Activated T-helper 17 cell treated with anti-CD3 and anti-CD28 coated beads, Interleukin-2, amount 50 U/mL, for 72 hours (primary cell): Measurements from ENCODE around the gene SCRT2. TPM values are rescaled to one million over a fixed set of nuclear protein-coding genes. Genes with fewer than 3 reads are reported as not detected.
"Not testable (repeated sequence)": the region's sequence is repeated elsewhere in the genome, so short reads cannot be mapped to it uniquely, and the experiment has no call there.

Experiments
- ATAC-seq: fragments of 150-1000 bp; cut with Tn5 transposase; replicated peaks from 2 replicates; pipeline ENCODE4 v1.10.0; 2021; ENCODE audit warnings: mild to moderate bottlenecking, moderate library complexity
- H3K27ac Mint-ChIP-seq: one replicate; pipeline ENCODE4 v1.8.0; 2022; ENCODE audit warnings: mixed read lengths
- H3K27me3 Mint-ChIP-seq: one replicate; pipeline ENCODE4 v1.8.0; 2022; ENCODE audit warnings: mixed read lengths
- H3K36me3 Mint-ChIP-seq: one replicate; pipeline ENCODE4 v1.8.0; 2022; ENCODE audit warnings: low read depth, mild to moderate bottlenecking, mixed read lengths
- H3K4me1 Mint-ChIP-seq: one replicate; pipeline ENCODE4 v1.8.0; 2022; ENCODE audit warnings: mixed read lengths
- H3K4me3 Mint-ChIP-seq: one replicate; pipeline ENCODE4 v1.8.0; 2022; ENCODE audit warnings: mild to moderate bottlenecking, mixed read lengths
- H3K9me3 Mint-ChIP-seq: one replicate; pipeline ENCODE4 v1.8.0; 2022; ENCODE audit warnings: mixed read lengths
- total RNA-seq, 2 donors: library from RNA; stranded (reverse); gene quantifications; one replicate each; pipeline ENCODE4 v1.2.3, GENCODE V29; 2022

SCRT2 gene
- total RNA-seq, 2 donors from 2014 or later, result not detected

- Mint-ChIP-seq H3K4me1 (no peaks in the 10 kb centered on the region), H3K9me3 (no peaks in the 10 kb centered on the region), H3K4me3 (no peak overlapping the region), H3K27me3 (peaks cover 36% of the 10 kb centered on the region), H3K27ac (no peak overlapping the region), H3K36me3 (no peaks in the 10 kb centered on the region)
- no peak for ATAC-seq
Observed at GRCh38 chr20:708956-709355, 33.4 kb upstream of the SCRT2 start.

- Mint-ChIP-seq H3K27me3 (peaks cover 30% of the 10 kb centered on the region), H3K4me1 (no peaks in the 10 kb centered on the region), H3K27ac (no peak overlapping the region), H3K9me3 (no peaks in the 10 kb centered on the region), H3K36me3 (no peaks in the 10 kb centered on the region), H3K4me3 (no peak overlapping the region)
- no peak for ATAC-seq
Observed at GRCh38 chr20:707451-708110, 32.0 kb upstream of the SCRT2 start.

GRCh38 chr20:706366-706885 lies 30.8 kb upstream of the SCRT2 start:
- ATAC-seq, result no peak
- H3K4me1 Mint-ChIP-seq, result no peaks in the 10 kb centered on the region
- H3K27me3 Mint-ChIP-seq, result peaks cover 24% of the 10 kb centered on the region

DNA sequence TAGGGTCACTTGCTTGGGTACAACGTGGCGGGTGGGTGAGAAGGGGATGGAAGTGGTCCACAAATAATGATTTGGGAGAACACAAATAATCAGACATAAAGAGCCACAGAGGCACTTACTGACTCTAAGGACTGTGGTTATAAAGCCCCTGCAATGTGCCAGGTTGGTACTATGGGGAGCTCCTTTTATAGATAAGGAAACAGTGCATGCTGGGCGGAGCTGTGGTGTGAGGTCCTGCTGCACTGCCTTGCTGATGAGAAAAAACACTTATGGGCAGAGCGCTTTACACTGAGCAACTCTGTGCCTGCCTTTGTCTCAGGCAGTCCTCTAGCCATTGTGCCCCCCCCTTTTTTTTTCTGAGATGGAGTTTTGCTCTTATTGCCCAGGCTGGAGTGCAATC lies 29.1 kb upstream of the SCRT2 start:
- Mint-ChIP-seq H3K4me3 (no peak overlapping the region), H3K36me3 (no peaks in the 10 kb centered on the region), H3K27me3 (peaks cover 24% of the 10 kb centered on the region), H3K27ac (no peak overlapping the region), H3K4me1 (no peaks in the 10 kb centered on the region), H3K9me3 (no peaks in the 10 kb centered on the region)
- ATAC-seq, result no peak

More at GRCh38 chr20:706366-706885, 30.8 kb upstream of the SCRT2 start:
- Mint-ChIP-seq H3K36me3 (no peaks in the 10 kb centered on the region), H3K4me3 (no peak overlapping the region), H3K27ac (no peak overlapping the region), H3K9me3 (no peaks in the 10 kb centered on the region)

DNA sequence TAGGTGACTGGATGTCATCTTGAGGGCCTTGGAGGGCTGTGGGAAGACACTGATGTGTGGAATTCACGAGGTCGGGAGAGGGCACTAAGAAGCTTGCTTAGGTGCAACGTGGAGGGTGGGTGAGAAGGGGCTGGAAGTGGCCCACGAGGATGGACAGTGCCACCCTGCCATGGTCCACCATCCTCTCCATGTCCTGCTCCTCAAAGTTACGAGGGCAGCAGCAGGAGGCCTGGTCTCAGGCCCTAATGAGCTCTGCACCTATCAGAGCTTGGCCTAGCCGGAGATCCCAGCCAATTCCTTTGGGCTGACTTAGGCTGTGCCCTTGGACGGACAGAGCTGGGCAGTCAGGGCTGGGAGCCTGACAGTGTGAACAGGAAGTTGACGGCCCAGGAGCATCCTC lies 27.8 kb upstream of the SCRT2 start:
- H3K9me3 Mint-ChIP-seq, result no peaks in the 10 kb centered on the region

DNA sequence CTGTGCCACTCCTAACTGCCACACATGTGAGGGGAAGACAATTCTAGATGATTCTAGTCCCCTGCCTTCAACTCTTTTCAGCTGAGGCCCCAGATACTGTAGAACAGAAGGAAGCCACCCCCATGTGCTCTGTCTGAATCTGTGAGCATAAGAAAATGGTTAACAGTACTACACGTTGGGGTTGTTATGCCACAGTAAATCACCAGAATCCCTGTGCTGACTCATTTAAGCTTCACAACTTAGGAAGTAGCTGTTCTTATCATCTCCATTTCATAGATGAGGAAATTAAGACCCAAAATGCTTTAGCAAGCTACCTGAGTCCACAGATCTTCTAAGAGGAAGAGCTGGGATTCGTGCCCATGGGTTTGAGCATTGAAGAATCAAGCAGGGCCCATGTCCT lies 27.4 kb upstream of the SCRT2 start:
- Mint-ChIP-seq H3K27ac (no peak overlapping the region), H3K27me3 (peaks cover 20% of the 10 kb centered on the region), H3K4me3 (no peak overlapping the region), H3K9me3 (no peaks in the 10 kb centered on the region), H3K36me3 (no peaks in the 10 kb centered on the region), H3K4me1 (no peaks in the 10 kb centered on the region)
- ATAC-seq, result no peak

More for the DNA sequence above, 27.8 kb upstream of the SCRT2 start:
- Mint-ChIP-seq H3K36me3 (no peaks in the 10 kb centered on the region), H3K4me1 (no peaks in the 10 kb centered on the region), H3K4me3 (no peak overlapping the region), H3K27ac (no peak overlapping the region), H3K27me3 (peaks cover 16% of the 10 kb centered on the region)
- ATAC-seq, result no peak

- no peaks in the 10 kb centered on the region for H3K9me3 Mint-ChIP-seq
- no peak overlapping the region for H3K4me3 Mint-ChIP-seq
- no peaks in the 10 kb centered on the region for H3K4me1 Mint-ChIP-seq
- H3K27ac Mint-ChIP-seq, result no peak overlapping the region
- no peak for ATAC-seq
- no peaks in the 10 kb centered on the region for H3K36me3 Mint-ChIP-seq
- peaks cover 23% of the 10 kb centered on the region for H3K27me3 Mint-ChIP-seq
Observed at GRCh38 chr20:701401-702129, 26.0 kb upstream of the SCRT2 start.

DNA sequence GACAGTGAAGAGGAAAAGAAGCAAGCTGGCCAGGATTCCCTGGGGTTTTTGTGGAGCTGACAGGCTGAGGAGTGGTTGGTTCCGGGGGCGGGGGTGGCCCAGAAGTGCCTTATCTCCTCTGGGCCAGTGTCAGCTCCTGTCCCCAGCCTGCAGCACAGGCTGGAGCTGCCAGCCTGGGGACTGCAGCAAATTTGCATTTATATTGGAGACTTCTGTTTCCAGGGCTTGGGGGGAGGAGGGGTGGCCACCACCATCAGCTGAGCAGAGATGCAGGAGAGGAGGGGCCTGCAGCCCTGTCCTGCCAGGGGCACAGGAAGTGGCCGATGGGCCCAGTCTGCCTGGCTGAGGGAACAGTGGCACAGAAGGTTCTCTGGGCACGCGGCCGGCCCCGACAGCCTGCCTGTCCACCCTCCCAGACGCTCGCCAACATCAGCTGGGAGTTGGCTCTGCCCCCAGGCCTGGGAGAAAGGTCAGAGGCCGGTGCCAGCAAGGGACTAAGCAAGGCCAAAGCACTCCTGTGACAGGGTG lies 24.3 kb upstream of the SCRT2 start:
- no peaks in the 10 kb centered on the region for H3K9me3 Mint-ChIP-seq
- no peaks in the 10 kb centered on the region for H3K4me1 Mint-ChIP-seq
- H3K27ac Mint-ChIP-seq, result no peak overlapping the region
- H3K27me3 Mint-ChIP-seq, result peaks cover 17% of the 10 kb centered on the region
- no peaks in the 10 kb centered on the region for H3K36me3 Mint-ChIP-seq
- H3K4me3 Mint-ChIP-seq, result no peak overlapping the region
- no peak for ATAC-seq

DNA sequence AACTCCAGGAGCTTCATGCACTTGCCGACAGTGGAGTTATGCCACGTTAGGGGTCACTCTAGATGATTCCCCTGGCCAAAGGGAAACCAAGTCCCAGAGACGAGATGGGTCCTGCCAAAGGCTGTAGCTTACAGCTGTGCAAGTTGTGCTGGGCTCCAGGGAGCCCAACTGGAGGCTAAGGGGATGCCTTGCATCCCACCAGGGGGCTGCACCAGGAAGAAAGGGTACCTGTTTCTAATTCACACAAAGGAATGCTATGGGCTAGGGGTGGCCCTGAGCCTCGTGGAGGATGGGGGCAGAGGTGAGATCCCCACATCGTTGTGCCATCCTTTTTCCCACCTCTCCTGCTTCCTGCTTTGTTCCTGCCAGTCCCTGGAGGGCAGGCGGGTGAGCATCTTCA lies 23.7 kb upstream of the SCRT2 start:
- Mint-ChIP-seq H3K4me3 (no peak overlapping the region), H3K36me3 (no peaks in the 10 kb centered on the region)
- no peak for ATAC-seq

GRCh38 chr20:698276-698675 lies 22.7 kb upstream of the SCRT2 start:
- no peak for ATAC-seq
- H3K4me1 Mint-ChIP-seq, result no peaks in the 10 kb centered on the region
- H3K27me3 Mint-ChIP-seq, result peaks cover 17% of the 10 kb centered on the region
- no peak overlapping the region for H3K4me3 Mint-ChIP-seq
- H3K27ac Mint-ChIP-seq, result no peak overlapping the region
- H3K9me3 Mint-ChIP-seq, result no peaks in the 10 kb centered on the region
- no peaks in the 10 kb centered on the region for H3K36me3 Mint-ChIP-seq

More for the DNA sequence above, 23.7 kb upstream of the SCRT2 start:
- Mint-ChIP-seq H3K4me1 (no peaks in the 10 kb centered on the region), H3K27me3 (peaks cover 17% of the 10 kb centered on the region), H3K9me3 (no peaks in the 10 kb centered on the region), H3K27ac (no peak overlapping the region)

DNA sequence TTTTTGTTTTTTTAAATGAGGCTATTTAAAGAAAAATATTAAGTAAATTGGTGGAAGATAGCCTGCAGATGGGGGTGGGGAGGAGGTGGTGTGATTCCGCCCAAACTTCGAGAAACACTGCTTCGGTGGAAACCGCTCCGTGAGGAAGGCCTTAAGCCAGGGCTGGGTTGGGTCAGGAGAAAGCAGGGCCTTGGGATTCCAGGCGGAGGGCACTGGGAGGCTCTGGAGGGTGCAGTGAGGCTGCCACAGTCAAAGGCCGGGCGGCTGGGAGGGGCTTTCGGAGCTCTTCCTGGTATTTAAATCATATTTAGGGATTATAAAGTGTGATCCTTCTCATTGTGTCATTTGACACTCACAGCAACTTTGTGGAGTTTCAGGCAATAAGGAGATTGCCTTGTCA lies 22.2 kb upstream of the SCRT2 start:
- peaks cover 17% of the 10 kb centered on the region for H3K27me3 Mint-ChIP-seq
- H3K4me3 Mint-ChIP-seq, result no peak overlapping the region
- H3K36me3 Mint-ChIP-seq, result no peaks in the 10 kb centered on the region
- H3K4me1 Mint-ChIP-seq, result no peaks in the 10 kb centered on the region
- no peaks in the 10 kb centered on the region for H3K9me3 Mint-ChIP-seq
- H3K27ac Mint-ChIP-seq, result no peak overlapping the region
- no peak for ATAC-seq

DNA sequence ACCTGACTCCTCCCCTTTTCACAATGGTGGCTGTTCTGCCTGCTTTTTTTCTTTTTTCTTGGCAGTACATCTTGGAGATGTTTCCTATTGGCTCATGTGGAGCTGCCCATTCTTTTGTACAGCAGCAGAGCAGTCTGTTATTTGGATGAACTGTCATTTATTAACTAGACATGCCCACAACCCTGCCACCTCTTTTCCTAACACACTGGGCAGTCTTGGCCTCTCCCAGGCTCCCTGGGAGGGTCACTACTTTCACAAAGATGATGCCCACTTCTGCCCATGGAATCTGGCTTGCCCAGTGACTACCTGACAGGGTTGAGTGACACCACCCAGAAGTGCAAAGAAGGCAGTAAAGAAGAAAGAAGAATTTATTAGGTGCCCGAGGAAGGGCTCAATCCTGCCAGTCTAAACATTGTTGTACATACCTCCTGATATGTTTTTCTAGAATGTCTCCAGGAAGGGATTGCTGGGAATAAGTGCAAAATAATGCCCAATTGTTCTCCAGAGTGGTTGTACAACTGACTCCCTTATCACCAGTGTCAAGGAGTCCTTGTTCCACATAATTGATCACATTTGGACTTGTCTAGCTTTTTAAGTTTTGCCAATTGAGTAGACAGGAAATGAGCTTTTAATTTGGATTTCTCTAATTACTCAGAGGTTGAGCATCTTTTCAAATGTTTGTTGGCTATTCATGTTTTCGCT lies 19.7 kb upstream of the SCRT2 start:
- H3K36me3 Mint-ChIP-seq, result no peaks in the 10 kb centered on the region
- no peaks in the 10 kb centered on the region for H3K4me1 Mint-ChIP-seq
- no peak overlapping the region for H3K4me3 Mint-ChIP-seq
- no peak overlapping the region for H3K27ac Mint-ChIP-seq
- H3K9me3 Mint-ChIP-seq, result no peaks in the 10 kb centered on the region
- ATAC-seq, result no peak
- peaks cover 20% of the 10 kb centered on the region for H3K27me3 Mint-ChIP-seq

DNA sequence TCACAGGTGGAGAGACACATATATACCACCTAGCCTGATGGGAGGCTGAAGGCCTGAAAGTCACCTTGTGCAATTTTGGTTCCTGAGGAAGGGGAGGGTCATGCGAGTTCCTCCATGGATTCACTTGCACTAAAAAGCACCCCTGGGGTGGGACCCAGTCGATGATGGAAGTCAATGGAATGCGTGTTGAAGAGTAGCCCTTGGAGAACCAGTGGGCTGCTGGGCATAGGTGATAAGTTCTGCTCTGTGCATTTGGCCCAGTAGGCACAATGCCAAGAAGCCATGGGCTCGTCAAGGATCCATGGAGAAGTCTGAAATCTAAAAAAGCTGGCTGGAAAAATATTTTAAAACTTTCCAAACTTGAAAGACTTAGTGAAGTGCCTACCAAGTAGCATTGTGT lies 18.9 kb upstream of the SCRT2 start:
- no peaks in the 10 kb centered on the region for H3K4me1 Mint-ChIP-seq
- no peaks in the 10 kb centered on the region for H3K36me3 Mint-ChIP-seq
- no peak overlapping the region for H3K27ac Mint-ChIP-seq
- peaks cover 23% of the 10 kb centered on the region for H3K27me3 Mint-ChIP-seq
- ATAC-seq, result no peak
- H3K9me3 Mint-ChIP-seq, result no peaks in the 10 kb centered on the region
- no peak overlapping the region for H3K4me3 Mint-ChIP-seq

DNA sequence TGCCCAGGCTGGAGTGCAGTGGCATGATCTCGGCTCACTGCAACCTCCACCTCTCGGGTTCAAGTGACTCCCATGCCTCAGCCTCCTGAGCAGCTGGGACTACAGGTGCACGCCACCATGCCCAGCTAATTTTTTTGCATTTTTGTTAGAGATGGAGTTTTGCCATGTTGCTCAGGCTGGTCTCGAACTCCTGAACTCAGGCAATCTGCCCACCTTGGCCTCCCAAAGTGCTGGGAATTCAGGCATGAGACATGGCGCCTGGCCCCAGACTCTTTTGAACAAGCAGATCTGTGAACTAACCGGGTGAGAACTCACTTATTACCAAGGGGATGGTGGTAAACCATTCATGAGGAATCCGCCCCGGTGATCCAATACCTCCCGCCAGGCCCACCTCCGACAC lies 18.2 kb upstream of the SCRT2 start:
- not testable (repeated sequence) for H3K9me3 Mint-ChIP-seq, H3K36me3 Mint-ChIP-seq, ATAC-seq, H3K27ac Mint-ChIP-seq, H3K4me3 Mint-ChIP-seq, H3K4me1 Mint-ChIP-seq
- H3K27me3 Mint-ChIP-seq, result peaks cover 28% of the 10 kb centered on the region
